Measurements from ENCODE around the gene PLEKHH1.
"Not testable (repeated sequence)": the region's sequence is repeated elsewhere in the genome, so short reads cannot be mapped to it uniquely, and the experiment has no call there.

Gene PLEKHH1

GRCh38 chr14:67537736-67538135 is 4.6 kb downstream of the PLEKHH1 start:
- DNase-seq, result no peak

- no peak for DNase-seq
Measured at GRCh38 chr14:67538501-67538900, 5.4 kb downstream of the PLEKHH1 start.

GRCh38 chr14:67539116-67539515 is 6.0 kb downstream of the PLEKHH1 start:
- no peak for DNase-seq

- no peak for DNase-seq
Measured at GRCh38 chr14:67541448-67542387, 8.6 kb downstream of the PLEKHH1 start.

- DNase-seq, result not testable (repeated sequence)
Measured at GRCh38 chr14:67542620-67543019, 9.5 kb downstream of the PLEKHH1 start.

GRCh38 chr14:67544590-67544989 is 11.5 kb downstream of the PLEKHH1 start:
- DNase-seq, result no peak

GRCh38 chr14:67547224-67547780 is 14.2 kb downstream of the PLEKHH1 start:
- no peak for DNase-seq

GRCh38 chr14:67549734-67550133 is 16.6 kb downstream of the PLEKHH1 start:
- DNase-seq, result no peak

- no peak for DNase-seq
Measured at GRCh38 chr14:67551123-67551522, 18.0 kb downstream of the PLEKHH1 start.

- no peak for DNase-seq
Measured at GRCh38 chr14:67551940-67552339, 18.9 kb downstream of the PLEKHH1 start.

GRCh38 chr14:67553547-67553946 is 20.5 kb downstream of the PLEKHH1 start:
- no peak for DNase-seq

GRCh38 chr14:67554341-67554740 is 21.3 kb downstream of the PLEKHH1 start:
- DNase-seq, result no peak

GRCh38 chr14:67555518-67556090 is 22.5 kb downstream of the PLEKHH1 start:
- DNase-seq, result no peak

- no peak for DNase-seq
Measured at GRCh38 chr14:67556671-67557070, 23.6 kb downstream of the PLEKHH1 start.

- DNase-seq, result peak; percentile 26
Measured at GRCh38 chr14:67557118-67557517, 24.0 kb downstream of the PLEKHH1 start.

- DNase-seq, result no peak
Measured at GRCh38 chr14:67557656-67558055, 24.6 kb downstream of the PLEKHH1 start.

GRCh38 chr14:67559639-67560038 is 26.5 kb downstream of the PLEKHH1 start:
- no peak for DNase-seq

- no peak for DNase-seq
Measured at GRCh38 chr14:67562025-67562775, 29.1 kb downstream of the PLEKHH1 start.

GRCh38 chr14:67562776-67563150 is 29.7 kb downstream of the PLEKHH1 start:
- DNase-seq, result no peak

- no peak for DNase-seq
Measured at GRCh38 chr14:67564236-67564635, 31.1 kb downstream of the PLEKHH1 start.

- DNase-seq, result no peak
Measured at GRCh38 chr14:67566908-67567307, 33.8 kb downstream of the PLEKHH1 start.

GRCh38 chr14:67567654-67568053 is 34.6 kb downstream of the PLEKHH1 start:
- no peak for DNase-seq

GRCh38 chr14:67569011-67569650 is 36.0 kb downstream of the PLEKHH1 start:
- no peak for DNase-seq

Measured in fibroblast of skin of right biceps (primary cell).